Spleen (tissue), 7 donors: ENCODE results near the gene CCDC175.

ENCODE experiments used
- CTCF ChIP-seq, 11 experiments: fragments of 200-600 bp in 7 of 11; fragments of 450-650 bp in 4 of 11; sonication (generic) in 4 of 11; IDR thresholded peaks in 8 of 11; conservative IDR thresholded peaks in 3 of 11; 1 replicate in 7 of 11; 2 replicates in 4 of 11; pipeline versions ENCODE4 v1.4.0 to v1.8.0; 2016 to 2021; ENCODE audit warnings: antibody characterized with exemption in 11 of 11, inconsistent platforms in 4 of 11, mild to moderate bottlenecking in 1 of 11
- POLR2A ChIP-seq, 3 donors: fragments of 450-650 bp; IDR thresholded peaks; one replicate each; pipeline ENCODE4 v1.5.1; 2017; ENCODE audit warnings: antibody characterized with exemption in 3 of 3, mild to moderate bottlenecking in 1 of 3
- POLR2AphosphoS5 ChIP-seq, 3 donors: sonication (generic); formaldehyde crosslinking; IDR thresholded peaks; one replicate each; pipeline ENCODE4 v1.5.1; 2017; ENCODE audit warnings: antibody characterized with exemption in 3 of 3
- donor health status: DM: no; HTN: no; CAD: no; lungs with moderate emphysema.
- donor health status: DM: no; HTN: no; CAD: no.
- donor health status: DM: no; HTN: no; CAD: no.

DNA sequence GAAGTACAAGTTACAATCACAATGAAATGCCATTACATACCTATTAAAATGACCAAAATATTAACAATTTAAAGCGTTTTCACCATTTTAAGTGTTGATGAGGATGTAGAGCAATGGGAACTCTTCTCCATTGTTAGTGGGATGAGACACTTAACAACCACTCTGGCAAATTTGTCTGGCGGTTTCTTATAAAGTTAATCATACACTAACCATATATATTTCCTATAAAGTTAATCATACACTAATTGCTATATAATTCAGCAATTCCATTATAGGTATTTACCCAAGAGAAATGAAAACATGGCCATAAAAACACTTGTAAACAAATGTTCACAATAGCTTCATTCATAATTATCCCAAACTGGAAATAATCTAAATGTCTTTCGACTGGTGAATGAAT, 56.4 kb downstream of the CCDC175 start:
- TF ChIP-seq CTCF (IDR thresholded peaks at IDR 0.05 in 8 of 11, conservative IDR thresholded peaks at IDR 0.05 in 3 of 11) = no peak
- TF ChIP-seq POLR2AphosphoS5 (IDR thresholded peaks at IDR 0.05) = no peak
- no peak for TF ChIP-seq POLR2A (IDR thresholded peaks at IDR 0.05)
